Suppressor macrophage (primary cell): ENCODE measurements around the gene FER1L5.
A peak's percentile ranks its signal among the peaks of the same experiment; 100 is the strongest.

Source experiments
- DNase-seq, 4 experiments: peaks; one replicate each; pipeline ENCODE4 v3.0.0-alpha.2; 2020 to 2022

The FER1L5 gene

GRCh38 chr2:96681540-96681939 is 39.0 kb downstream of the FER1L5 start:
- no peak for DNase-seq

- no peak for DNase-seq
Observed at GRCh38 chr2:96683307-96683706, 40.7 kb downstream of the FER1L5 start.

GRCh38 chr2:96683972-96684820 is 41.6 kb downstream of the FER1L5 start:
- DNase-seq = no peak

GRCh38 chr2:96684883-96685576 is 42.5 kb downstream of the FER1L5 start:
- no peak for DNase-seq

GRCh38 chr2:96685577-96686459 is 43.3 kb downstream of the FER1L5 start:
- DNase-seq = peak in 1 of 4 experiments; percentile 18

- DNase-seq = no peak
Observed at GRCh38 chr2:96687266-96687665, 44.7 kb downstream of the FER1L5 start.

- no peak for DNase-seq
Observed at GRCh38 chr2:96687711-96688640, 45.4 kb downstream of the FER1L5 start.

- DNase-seq = no peak
Observed at GRCh38 chr2:96688649-96689430, 46.3 kb downstream of the FER1L5 start.

GRCh38 chr2:96689431-96689991 is 46.9 kb downstream of the FER1L5 start:
- no peak for DNase-seq

GRCh38 chr2:96690306-96691021 is 47.9 kb downstream of the FER1L5 start:
- no peak for DNase-seq

GRCh38 chr2:96691022-96691612 is 48.6 kb downstream of the FER1L5 start:
- DNase-seq = no peak

GRCh38 chr2:96692094-96692971 is 49.8 kb downstream of the FER1L5 start:
- no peak for DNase-seq

- DNase-seq = no peak
Observed at GRCh38 chr2:96693286-96694200, 51.0 kb downstream of the FER1L5 start.

GRCh38 chr2:96694279-96694678 is 51.7 kb downstream of the FER1L5 start:
- no peak for DNase-seq

- DNase-seq = no peak
Observed at GRCh38 chr2:96694816-96695455, 52.4 kb downstream of the FER1L5 start.

- DNase-seq = no peak
Observed at GRCh38 chr2:96695602-96696001, 53.0 kb downstream of the FER1L5 start.

- no peak for DNase-seq
Observed at GRCh38 chr2:96697476-96697875, 54.9 kb downstream of the FER1L5 start.
